OCI-LY1 (cell line): ENCODE results near the gene RRAD.

Experiments
- H2AFZ ChIP-seq: fragments of 200-600 bp; sonication (generic), shearing (Covaris generic); 2 replicates; pipeline ENCODE4 v1.6.0; 2014; ENCODE audit warnings: antibody characterized with exemption, mild to moderate bottlenecking, low read length
- H3F3A ChIP-seq: fragments of 200-600 bp; sonication (generic), shearing (Covaris generic); 2 replicates; pipeline ENCODE4 v1.6.0; 2014; ENCODE audit warnings: mild to moderate bottlenecking, antibody characterized with exemption, low read length, moderate library complexity; ENCODE audit not compliant: insufficient read depth
- H3K27ac ChIP-seq: fragments of 200-600 bp; sonication (generic); 2 replicates; pipeline ENCODE4 v1.5.1; 2014; ENCODE audit warnings: low read length, mixed run types, mild to moderate bottlenecking, low read depth; ENCODE audit not compliant: poor library complexity, severe bottlenecking
- H3K27me3 ChIP-seq: fragments of 200-600 bp; sonication (generic); 2 replicates; pipeline ENCODE4 v1.6.0; 2014; ENCODE audit warnings: antibody characterized with exemption, mild to moderate bottlenecking, low read length, moderate library complexity; ENCODE audit not compliant: insufficient read depth
- H3K36me3 ChIP-seq: fragments of 200-600 bp; sonication (generic); 2 replicates; pipeline ENCODE4 v1.6.1; 2014; ENCODE audit warnings: mild to moderate bottlenecking, antibody characterized with exemption, low read length, moderate library complexity, mixed read lengths; ENCODE audit not compliant: insufficient read depth
- H3K4me1 ChIP-seq: fragments of 200-600 bp; sonication (generic); 2 replicates; pipeline ENCODE4 v1.5.1; 2014; ENCODE audit warnings: mild to moderate bottlenecking, low read length, moderate library complexity; ENCODE audit not compliant: insufficient read depth, severe bottlenecking
- H3K4me2 ChIP-seq: fragments of 200-600 bp; sonication (generic), shearing (Covaris generic); 2 replicates; pipeline ENCODE4 v1.6.1; 2014; ENCODE audit warnings: low read length
- H3K4me3 ChIP-seq: fragments of 200-600 bp; sonication (generic); 2 replicates; pipeline ENCODE4 v1.5.1; 2014; ENCODE audit warnings: low read length, low read depth, mild to moderate bottlenecking, mixed read lengths; ENCODE audit not compliant: poor library complexity, severe bottlenecking
- H3K79me2 ChIP-seq: fragments of 200-600 bp; shearing (Covaris generic); 2 replicates; pipeline ENCODE4 v1.6.1; 2016; ENCODE audit warnings: mixed run types, low read length, mixed read lengths; ENCODE audit not compliant: insufficient read depth
- H3K9ac ChIP-seq: fragments of 200-600 bp; sonication (generic), shearing (Covaris generic); 2 replicates; pipeline ENCODE4 v1.6.1; 2014; ENCODE audit warnings: mild to moderate bottlenecking, low read length, mixed read lengths
- H3K9me2 ChIP-seq: fragments of 200-600 bp; sonication (generic), shearing (Covaris generic); 2 replicates; pipeline ENCODE4 v1.6.1; 2014; ENCODE audit warnings: low read depth, mild to moderate bottlenecking, low read length, mixed read lengths
- H3K9me3 ChIP-seq: fragments of 200-600 bp; shearing (Covaris generic); 2 replicates; pipeline ENCODE4 v1.6.1; 2014; ENCODE audit warnings: low read length, mixed read lengths
- H4K20me1 ChIP-seq: fragments of 200-600 bp; sonication (generic), shearing (Covaris generic); 2 replicates; pipeline ENCODE4 v1.6.0; 2016; ENCODE audit warnings: mild to moderate bottlenecking, low read length; ENCODE audit not compliant: insufficient read depth
- EZH2 ChIP-seq: fragments of 200-600 bp; sonication (generic), shearing (Covaris generic); IDR thresholded peaks from 2 replicates; pipeline ENCODE4 v1.8.0; 2017; ENCODE audit warnings: borderline replicate concordance, mixed run types, mild to moderate bottlenecking, antibody characterized with exemption, low read length, moderate library complexity, mixed read lengths
- TF ChIP-seq, protein P1 (sequence below): fragments of 200-600 bp; sonication (generic), shearing (Covaris generic); IDR thresholded peaks from 2 replicates; pipeline ENCODE4 v1.5.1; 2017; ENCODE audit warnings: mild to moderate bottlenecking, antibody characterized with exemption, low read length, moderate library complexity, mixed read lengths

RRAD gene

DNA sequence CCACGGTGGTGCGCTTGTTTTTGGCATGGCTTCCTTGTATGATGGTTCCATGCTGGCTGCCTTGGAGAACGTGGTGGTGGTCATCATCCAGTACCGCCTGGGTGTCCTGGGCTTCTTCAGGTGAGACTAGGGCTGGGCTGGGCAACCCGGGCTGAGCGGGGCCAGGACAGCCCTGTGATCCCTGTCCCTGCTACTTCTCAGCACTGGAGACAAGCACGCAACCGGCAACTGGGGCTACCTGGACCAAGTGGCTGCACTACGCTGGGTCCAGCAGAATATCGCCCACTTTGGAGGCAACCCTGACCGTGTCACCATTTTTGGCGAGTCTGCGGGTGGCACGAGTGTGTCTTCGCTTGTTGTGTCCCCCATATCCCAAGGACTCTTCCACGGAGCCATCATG is 14.9 kb upstream of the RRAD start:
- Histone ChIP-seq H3K9me3 (no peaks in the 10 kb centered on the region), H3K9ac (no peak overlapping the region), H3K27ac (no peak overlapping the region), H3K36me3 (peaks cover 18% of the 10 kb centered on the region; the same call in 1 of the 2 replicates), H3K4me3 (no peak overlapping the region), H3K9me2 (no peaks in the 10 kb centered on the region), H3K4me1 (peaks cover 8% of the 10 kb centered on the region), H2AFZ (no peak overlapping the region), H3F3A (no peaks in the 10 kb centered on the region), H3K79me2 (no peaks in the 10 kb centered on the region), H3K27me3 (no peaks in the 10 kb centered on the region), H4K20me1 (no peaks in the 10 kb centered on the region), H3K4me2 (no peak overlapping the region)
- TF ChIP-seq EZH2: no peak

DNA sequence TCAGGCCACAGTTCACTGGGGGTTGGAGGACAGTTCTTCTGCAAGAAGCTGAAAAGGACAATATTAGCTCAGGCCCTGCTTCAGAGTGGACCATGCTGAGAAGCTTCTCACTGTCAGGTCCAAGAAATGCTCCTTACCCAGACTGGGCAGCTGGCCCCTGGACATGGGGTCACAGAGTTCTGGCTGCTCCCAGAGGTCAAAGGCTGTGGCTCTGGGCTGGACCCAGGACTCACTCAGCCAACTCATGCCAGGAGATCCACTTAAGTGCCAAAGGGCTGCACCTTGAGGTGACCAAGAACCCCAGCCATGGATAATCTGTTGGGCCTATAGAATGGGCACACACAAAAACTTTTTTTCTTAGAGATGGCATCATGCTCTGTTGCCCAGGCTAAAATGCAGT is 14.0 kb upstream of the RRAD start:
- Histone ChIP-seq H3K4me3 (no peak overlapping the region), H3K9me3 (no peaks in the 10 kb centered on the region), H3K36me3 (peaks cover 18% of the 10 kb centered on the region; the same call in 1 of the 2 replicates), H3K27me3 (no peaks in the 10 kb centered on the region), H3K27ac (no peak overlapping the region), H3K9me2 (no peaks in the 10 kb centered on the region), H3K4me2 (no peak overlapping the region), H4K20me1 (no peaks in the 10 kb centered on the region), H2AFZ (no peak overlapping the region), H3K79me2 (no peaks in the 10 kb centered on the region), H3K9ac (no peak overlapping the region), H3F3A (no peaks in the 10 kb centered on the region), H3K4me1 (peaks cover 12% of the 10 kb centered on the region)
- TF ChIP-seq EZH2: no peak
- TF ChIP-seq, protein P1, sequence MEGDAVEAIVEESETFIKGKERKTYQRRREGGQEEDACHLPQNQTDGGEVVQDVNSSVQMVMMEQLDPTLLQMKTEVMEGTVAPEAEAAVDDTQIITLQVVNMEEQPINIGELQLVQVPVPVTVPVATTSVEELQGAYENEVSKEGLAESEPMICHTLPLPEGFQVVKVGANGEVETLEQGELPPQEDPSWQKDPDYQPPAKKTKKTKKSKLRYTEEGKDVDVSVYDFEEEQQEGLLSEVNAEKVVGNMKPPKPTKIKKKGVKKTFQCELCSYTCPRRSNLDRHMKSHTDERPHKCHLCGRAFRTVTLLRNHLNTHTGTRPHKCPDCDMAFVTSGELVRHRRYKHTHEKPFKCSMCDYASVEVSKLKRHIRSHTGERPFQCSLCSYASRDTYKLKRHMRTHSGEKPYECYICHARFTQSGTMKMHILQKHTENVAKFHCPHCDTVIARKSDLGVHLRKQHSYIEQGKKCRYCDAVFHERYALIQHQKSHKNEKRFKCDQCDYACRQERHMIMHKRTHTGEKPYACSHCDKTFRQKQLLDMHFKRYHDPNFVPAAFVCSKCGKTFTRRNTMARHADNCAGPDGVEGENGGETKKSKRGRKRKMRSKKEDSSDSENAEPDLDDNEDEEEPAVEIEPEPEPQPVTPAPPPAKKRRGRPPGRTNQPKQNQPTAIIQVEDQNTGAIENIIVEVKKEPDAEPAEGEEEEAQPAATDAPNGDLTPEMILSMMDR: no peak

DNA sequence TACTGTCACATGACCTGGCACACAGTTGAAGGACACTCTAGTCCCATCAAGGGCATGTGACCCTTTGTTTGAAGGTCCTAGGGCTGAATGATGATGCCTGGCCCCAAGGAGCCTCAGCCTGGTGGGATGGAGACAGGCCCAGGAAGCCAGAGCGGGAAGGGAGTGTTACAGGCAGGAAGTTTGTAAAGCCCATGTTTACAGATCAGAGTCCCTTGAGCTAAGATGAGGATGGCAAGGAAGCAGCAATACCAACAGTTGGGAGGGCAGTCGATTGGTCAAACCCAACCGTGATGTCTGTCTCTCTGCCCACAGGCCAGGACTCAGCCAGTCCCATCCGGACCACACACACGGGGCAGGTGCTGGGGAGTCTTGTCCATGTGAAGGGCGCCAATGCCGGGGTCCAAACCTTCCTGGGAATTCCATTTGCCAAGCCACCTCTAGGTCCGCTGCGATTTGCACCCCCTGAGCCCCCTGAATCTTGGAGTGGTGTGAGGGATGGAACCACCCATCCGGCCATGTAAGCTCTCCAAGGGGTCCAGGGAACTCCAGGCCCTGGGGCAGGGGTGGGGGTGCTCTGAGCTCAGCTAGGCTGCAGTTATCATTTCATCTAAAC is 12.5 kb upstream of the RRAD start:
- H3K4me3 ChIP-seq: no peak overlapping the region
- no peak overlapping the region for H3K4me2 ChIP-seq
- no peak overlapping the region for H2AFZ ChIP-seq
- no peaks in the 10 kb centered on the region for H3K9me2 ChIP-seq
- peaks cover 11% of the 10 kb centered on the region; the same call in 1 of the 2 replicates for H3K36me3 ChIP-seq
- no peaks in the 10 kb centered on the region for H3F3A ChIP-seq
- H3K4me1 ChIP-seq: peaks cover 21% of the 10 kb centered on the region
- H3K9me3 ChIP-seq: no peaks in the 10 kb centered on the region
- H3K9ac ChIP-seq: no peak overlapping the region
- no peaks in the 10 kb centered on the region for H3K27me3 ChIP-seq
- no peak overlapping the region for H3K27ac ChIP-seq
- no peaks in the 10 kb centered on the region for H4K20me1 ChIP-seq
- H3K79me2 ChIP-seq: no peaks in the 10 kb centered on the region
- TF ChIP-seq EZH2: no peak
- TF ChIP-seq, protein P1: no peak
